OCI-LY1 (cell line): ENCODE data around the gene GLYATL2.
A peak's percentile ranks its signal among the peaks of the same experiment; 100 is the strongest.

ENCODE experiments used
- H2AFZ ChIP-seq: fragments of 200-600 bp; sonication (generic), shearing (Covaris generic); 2 replicates; pipeline ENCODE4 v1.6.0; 2014; ENCODE audit warnings: antibody characterized with exemption, mild to moderate bottlenecking, low read length
- H3F3A ChIP-seq: fragments of 200-600 bp; sonication (generic), shearing (Covaris generic); 2 replicates; pipeline ENCODE4 v1.6.0; 2014; ENCODE audit warnings: mild to moderate bottlenecking, antibody characterized with exemption, low read length, moderate library complexity; ENCODE audit not compliant: insufficient read depth
- H3K27ac ChIP-seq: fragments of 200-600 bp; sonication (generic); 2 replicates; pipeline ENCODE4 v1.5.1; 2014; ENCODE audit warnings: low read length, mixed run types, mild to moderate bottlenecking, low read depth; ENCODE audit not compliant: poor library complexity, severe bottlenecking
- H3K27me3 ChIP-seq: fragments of 200-600 bp; sonication (generic); 2 replicates; pipeline ENCODE4 v1.6.0; 2014; ENCODE audit warnings: antibody characterized with exemption, mild to moderate bottlenecking, low read length, moderate library complexity; ENCODE audit not compliant: insufficient read depth
- H3K36me3 ChIP-seq: fragments of 200-600 bp; sonication (generic); 2 replicates; pipeline ENCODE4 v1.6.1; 2014; ENCODE audit warnings: mild to moderate bottlenecking, antibody characterized with exemption, low read length, moderate library complexity, mixed read lengths; ENCODE audit not compliant: insufficient read depth
- H3K4me1 ChIP-seq: fragments of 200-600 bp; sonication (generic); 2 replicates; pipeline ENCODE4 v1.5.1; 2014; ENCODE audit warnings: mild to moderate bottlenecking, low read length, moderate library complexity; ENCODE audit not compliant: insufficient read depth, severe bottlenecking
- H3K4me2 ChIP-seq: fragments of 200-600 bp; sonication (generic), shearing (Covaris generic); 2 replicates; pipeline ENCODE4 v1.6.1; 2014; ENCODE audit warnings: low read length
- H3K4me3 ChIP-seq: fragments of 200-600 bp; sonication (generic); 2 replicates; pipeline ENCODE4 v1.5.1; 2014; ENCODE audit warnings: low read length, low read depth, mild to moderate bottlenecking, mixed read lengths; ENCODE audit not compliant: poor library complexity, severe bottlenecking
- H3K79me2 ChIP-seq: fragments of 200-600 bp; shearing (Covaris generic); 2 replicates; pipeline ENCODE4 v1.6.1; 2016; ENCODE audit warnings: mixed run types, low read length, mixed read lengths; ENCODE audit not compliant: insufficient read depth
- H3K9ac ChIP-seq: fragments of 200-600 bp; sonication (generic), shearing (Covaris generic); 2 replicates; pipeline ENCODE4 v1.6.1; 2014; ENCODE audit warnings: mild to moderate bottlenecking, low read length, mixed read lengths
- H3K9me2 ChIP-seq: fragments of 200-600 bp; sonication (generic), shearing (Covaris generic); 2 replicates; pipeline ENCODE4 v1.6.1; 2014; ENCODE audit warnings: low read depth, mild to moderate bottlenecking, low read length, mixed read lengths
- H3K9me3 ChIP-seq: fragments of 200-600 bp; shearing (Covaris generic); 2 replicates; pipeline ENCODE4 v1.6.1; 2014; ENCODE audit warnings: low read length, mixed read lengths
- H4K20me1 ChIP-seq: fragments of 200-600 bp; sonication (generic), shearing (Covaris generic); 2 replicates; pipeline ENCODE4 v1.6.0; 2016; ENCODE audit warnings: mild to moderate bottlenecking, low read length; ENCODE audit not compliant: insufficient read depth
- CTCF ChIP-seq: fragments of 200-600 bp; sonication (generic), shearing (Covaris generic); IDR thresholded peaks from 2 replicates; pipeline ENCODE4 v1.5.1; 2017; ENCODE audit warnings: mild to moderate bottlenecking, antibody characterized with exemption, low read length, moderate library complexity, mixed read lengths
- EZH2 ChIP-seq: fragments of 200-600 bp; sonication (generic), shearing (Covaris generic); IDR thresholded peaks from 2 replicates; pipeline ENCODE4 v1.8.0; 2017; ENCODE audit warnings: borderline replicate concordance, mixed run types, mild to moderate bottlenecking, antibody characterized with exemption, low read length, moderate library complexity, mixed read lengths

GLYATL2 gene

DNA sequence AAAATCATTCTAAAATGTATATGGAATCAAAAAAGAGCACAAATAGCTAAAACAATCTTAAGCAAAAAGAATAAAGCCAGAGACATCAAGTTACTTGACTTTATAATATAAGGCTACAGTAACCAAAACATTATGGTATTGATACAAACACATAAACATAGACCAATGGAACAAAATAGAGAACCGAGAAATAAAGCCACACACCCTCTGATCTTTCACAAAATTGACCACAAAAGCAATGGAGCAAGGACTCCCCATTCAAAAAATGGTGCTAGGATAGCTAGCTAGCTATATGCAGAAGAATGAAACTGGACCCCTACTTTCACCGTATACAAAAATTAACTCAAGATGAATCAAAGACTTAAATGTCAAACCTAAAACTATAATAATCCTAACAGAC is 43.2 kb downstream of the GLYATL2 start:
- H3K79me2 ChIP-seq: no peaks in the 10 kb centered on the region
- no peaks in the 10 kb centered on the region for H3K27me3 ChIP-seq
- no peak overlapping the region for H2AFZ ChIP-seq
- no peaks in the 10 kb centered on the region for H4K20me1 ChIP-seq
- no peak overlapping the region for H3K4me2 ChIP-seq
- no peak overlapping the region for H3K27ac ChIP-seq
- no peaks in the 10 kb centered on the region for H3K4me1 ChIP-seq
- H3K9me2 ChIP-seq: no peaks in the 10 kb centered on the region
- TF ChIP-seq EZH2: no peak
- no peak for TF ChIP-seq CTCF
- no peak overlapping the region for H3K4me3 ChIP-seq
- no peaks in the 10 kb centered on the region for H3K36me3 ChIP-seq
- no peaks in the 10 kb centered on the region for H3F3A ChIP-seq
- H3K9ac ChIP-seq: no peak overlapping the region
- H3K9me3 ChIP-seq: no peaks in the 10 kb centered on the region

DNA sequence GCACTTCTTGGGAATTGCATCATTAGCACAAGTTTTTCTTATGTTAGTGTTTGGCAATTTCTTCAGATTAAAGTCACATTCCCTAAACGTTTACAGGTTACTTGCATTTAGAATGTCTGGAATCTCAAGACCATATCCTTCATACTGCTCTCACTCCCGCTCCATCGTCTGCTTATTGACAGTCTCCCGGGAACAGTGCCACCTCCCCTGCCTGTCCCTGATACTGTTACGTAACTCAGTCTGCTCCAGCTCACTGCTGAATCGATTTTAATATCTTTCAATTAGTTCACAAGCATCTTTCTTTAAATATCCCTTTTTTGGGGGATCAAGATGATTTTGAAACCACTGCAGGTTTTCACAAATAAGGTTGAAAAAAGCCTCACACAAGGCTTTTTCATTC is 48.2 kb downstream of the GLYATL2 start:
- no peaks in the 10 kb centered on the region for H3K9me2 ChIP-seq

DNA sequence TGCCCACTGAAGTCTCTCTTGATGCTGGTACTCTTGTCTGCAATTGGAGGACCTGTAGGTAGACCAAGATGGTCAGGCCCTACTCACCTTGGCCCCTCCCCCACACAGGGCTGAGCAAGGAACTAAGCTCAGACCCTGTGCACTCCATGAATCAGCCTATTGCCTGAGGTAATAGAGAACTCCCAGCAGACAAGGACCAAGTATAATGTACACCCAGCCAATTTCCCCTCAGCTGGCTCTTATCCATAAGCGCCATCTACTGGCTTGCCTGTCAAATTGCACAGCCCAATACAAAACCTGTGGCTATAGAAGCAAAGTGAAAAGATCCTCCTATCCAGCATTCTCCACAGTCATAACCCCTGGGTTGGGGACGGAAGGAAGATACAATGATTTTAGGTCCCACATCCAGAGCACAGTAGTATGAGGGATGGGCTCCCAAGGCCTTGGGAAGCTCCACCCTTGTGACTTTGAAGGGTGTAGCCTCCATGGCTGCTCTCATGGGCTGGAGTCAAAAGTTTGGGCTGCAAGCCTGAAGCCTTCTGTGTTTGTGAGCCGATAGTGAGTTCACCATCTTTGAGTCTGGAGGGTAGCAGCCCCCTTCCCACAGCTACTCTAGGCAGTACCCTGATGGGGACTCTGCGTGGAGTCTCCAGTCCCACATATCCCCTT is 56.0 kb downstream of the GLYATL2 start:
- H3K27ac ChIP-seq: no peak overlapping the region
- TF ChIP-seq CTCF (peak; percentile 91), EZH2 (no peak)
- no peak overlapping the region for H3K4me3 ChIP-seq
- H3K79me2 ChIP-seq: no peaks in the 10 kb centered on the region
- H3K36me3 ChIP-seq: no peaks in the 10 kb centered on the region
- H3F3A ChIP-seq: no peaks in the 10 kb centered on the region
- no peak overlapping the region for H3K9ac ChIP-seq
- no peaks in the 10 kb centered on the region for H3K4me1 ChIP-seq
- no peaks in the 10 kb centered on the region for H3K9me3 ChIP-seq
- H3K4me2 ChIP-seq: no peak overlapping the region
- H2AFZ ChIP-seq: no peak overlapping the region
- H3K27me3 ChIP-seq: no peaks in the 10 kb centered on the region
- H4K20me1 ChIP-seq: no peaks in the 10 kb centered on the region
- no peaks in the 10 kb centered on the region for H3K9me2 ChIP-seq

More for the DNA sequence above, 48.2 kb downstream of the GLYATL2 start:
- no peaks in the 10 kb centered on the region for H3K79me2 ChIP-seq
- H3K4me3 ChIP-seq: no peak overlapping the region
- H3K27me3 ChIP-seq: no peaks in the 10 kb centered on the region
- H3K27ac ChIP-seq: no peak overlapping the region
- no peak overlapping the region for H3K9ac ChIP-seq
- H3K4me1 ChIP-seq: no peaks in the 10 kb centered on the region
- no peaks in the 10 kb centered on the region for H3K36me3 ChIP-seq
- H2AFZ ChIP-seq: no peak overlapping the region
- no peaks in the 10 kb centered on the region for H3K9me3 ChIP-seq
- H3K4me2 ChIP-seq: no peak overlapping the region
- H3F3A ChIP-seq: no peaks in the 10 kb centered on the region
- H4K20me1 ChIP-seq: no peaks in the 10 kb centered on the region
- TF ChIP-seq CTCF: no peak
- no peak for TF ChIP-seq EZH2
